Measurements from ENCODE around the gene UCKL1.

UCKL1 gene

DNA sequence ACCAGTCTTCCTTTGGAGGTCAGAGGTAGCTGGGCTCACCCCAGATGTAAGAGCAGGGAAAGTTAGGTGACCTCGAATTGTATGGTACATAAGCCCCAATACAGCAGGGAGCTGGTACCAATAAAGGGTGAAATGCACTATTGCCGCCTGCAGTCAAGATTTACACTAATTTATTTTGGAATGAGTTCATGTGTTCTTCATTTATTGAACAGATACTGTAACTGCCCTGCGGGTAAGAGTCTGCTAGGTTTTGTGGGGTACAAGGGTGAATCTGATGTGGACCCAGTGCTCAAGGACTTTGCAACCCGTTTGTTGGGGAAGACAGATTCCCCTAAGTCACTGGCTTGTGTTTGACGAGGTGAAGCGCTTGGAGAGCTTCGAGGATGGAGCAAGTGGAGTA lies 63.8 kb downstream of the UCKL1 start:
- no peak for DNase-seq (ENCODE audit: low read depth in 2 of 2, low spot score in 1 of 2)

DNA sequence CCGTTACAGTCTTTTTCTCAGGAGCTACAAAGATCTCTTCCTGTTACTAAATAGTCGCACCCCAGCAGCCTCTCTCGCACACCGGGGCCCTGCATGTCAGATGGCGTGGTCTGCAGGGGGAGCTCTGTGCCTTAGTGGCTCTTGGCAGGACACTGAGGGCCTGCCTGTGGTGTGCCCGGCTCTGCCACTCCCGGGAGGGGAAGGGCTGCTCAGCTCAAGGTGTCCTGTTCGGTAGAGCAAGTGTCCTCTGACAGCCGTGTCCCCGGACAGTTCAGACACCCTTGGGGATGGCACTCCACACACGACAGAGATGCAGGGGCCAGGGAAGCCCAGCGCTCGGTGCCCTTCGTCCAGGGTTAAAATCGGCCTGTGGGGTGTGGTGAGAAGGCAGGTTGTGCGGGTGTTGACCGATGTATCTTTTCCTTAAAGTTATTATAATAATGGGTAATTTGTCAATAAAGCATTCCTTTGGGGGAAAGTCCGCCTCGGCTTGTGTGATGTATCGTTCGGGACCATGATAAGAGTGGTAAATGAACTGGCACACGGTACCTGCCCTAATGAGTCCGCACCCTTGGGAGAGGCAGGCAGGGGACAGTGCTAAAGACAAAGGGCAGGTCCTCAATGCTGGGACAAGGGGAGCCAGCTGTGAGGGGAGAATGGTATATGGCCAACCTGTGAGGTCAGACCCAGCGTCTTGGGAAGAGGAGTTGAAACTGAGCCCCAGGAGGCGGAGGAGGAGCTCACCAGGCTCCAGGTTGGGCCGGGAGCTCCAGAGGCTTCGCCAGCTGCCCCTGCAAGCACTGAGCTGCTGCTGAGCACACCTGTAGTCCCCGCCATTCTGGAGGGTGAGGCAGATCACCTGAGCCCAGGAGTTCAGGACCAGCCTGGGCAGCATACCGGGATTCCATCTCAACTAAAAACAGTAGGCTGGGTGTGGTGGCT lies 64.9 kb downstream of the UCKL1 start:
- no peak for DNase-seq (ENCODE audit: low read depth in 2 of 2, low spot score in 1 of 2)

DNA sequence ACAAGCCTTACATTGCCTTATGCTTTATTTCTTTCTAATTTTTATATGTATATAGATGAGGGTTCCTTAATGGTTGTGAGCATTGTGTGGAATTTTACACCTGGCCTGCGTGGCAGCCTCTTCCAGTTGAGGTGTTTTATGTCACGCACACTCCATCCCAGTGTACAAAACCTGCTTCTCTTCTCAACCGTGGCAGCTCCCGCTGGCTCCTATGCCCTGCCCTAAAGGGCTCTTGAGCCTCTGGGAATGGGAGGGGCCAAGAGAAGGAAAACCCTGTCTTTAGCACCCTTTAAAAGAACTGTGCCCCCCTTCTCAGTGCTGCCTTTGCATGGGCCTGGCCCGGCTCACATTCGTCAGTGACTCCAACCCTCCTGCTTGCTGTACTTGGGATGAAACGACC lies 65.6 kb downstream of the UCKL1 start:
- DNase-seq (ENCODE audit: low read depth in 2 of 2, low spot score in 1 of 2), result no peak

DNA sequence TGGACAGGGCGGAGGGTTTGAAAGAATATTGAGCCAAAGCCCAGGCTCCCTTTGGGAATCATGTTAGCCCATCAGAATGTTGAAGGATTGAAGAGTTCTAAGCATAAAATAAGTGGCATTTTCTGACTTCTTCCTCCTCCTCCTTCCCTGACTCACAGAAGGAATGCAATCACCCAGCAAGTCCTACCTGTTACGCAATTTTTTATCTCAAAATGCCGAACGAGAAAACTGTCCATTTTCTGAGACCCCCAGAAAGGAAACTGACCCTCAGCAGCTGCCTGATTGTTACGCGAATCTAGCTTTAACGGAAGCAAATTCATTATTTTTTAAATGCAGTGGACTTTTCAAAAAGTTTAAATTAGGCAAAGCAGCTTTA lies 66.0 kb downstream of the UCKL1 start:
- DNase-seq (ENCODE audit: low read depth in 2 of 2, low spot score in 1 of 2), result no peak
